HG02938 (cell line): ENCODE measurements around the gene ALOXE3.
"Not testable (repeated sequence)": the region's sequence is repeated elsewhere in the genome, so short reads cannot be mapped to it uniquely, and the experiment has no call there.

Source experiments
- ATAC-seq: cut with Tn5 transposase; IDR thresholded peaks from one replicate; pipeline ENCODE4 v1.9.1; 2021; ENCODE audit warnings: mild to moderate bottlenecking, moderate library complexity; ENCODE audit not compliant: unreplicated experiment

ALOXE3 gene

GRCh38 chr17:8073627-8074484, 44.5 kb downstream of the ALOXE3 start:
- ATAC-seq, result no peak

- no peak for ATAC-seq
These were observed 45.4 kb downstream of the ALOXE3 start for GRCh38 chr17:8072729-8073461.

GRCh38 chr17:8072341-8072728, 46.0 kb downstream of the ALOXE3 start:
- no peak for ATAC-seq

GRCh38 chr17:8071496-8071895, 46.8 kb downstream of the ALOXE3 start:
- no peak for ATAC-seq

- ATAC-seq, result no peak
These were observed 48.8 kb downstream of the ALOXE3 start for GRCh38 chr17:8069587-8069860.

- ATAC-seq, result no peak
These were observed 49.4 kb downstream of the ALOXE3 start for GRCh38 chr17:8068736-8069586.

- ATAC-seq, result no peak
These were observed 50.5 kb downstream of the ALOXE3 start for GRCh38 chr17:8067806-8068205.

GRCh38 chr17:8066841-8067775, 51.2 kb downstream of the ALOXE3 start:
- no peak for ATAC-seq

GRCh38 chr17:8064561-8065019, 53.7 kb downstream of the ALOXE3 start:
- no peak for ATAC-seq

GRCh38 chr17:8063761-8064534, 54.4 kb downstream of the ALOXE3 start:
- no peak for ATAC-seq

GRCh38 chr17:8062807-8063483, 55.4 kb downstream of the ALOXE3 start:
- ATAC-seq, result no peak

GRCh38 chr17:8062435-8062806, 55.9 kb downstream of the ALOXE3 start:
- no peak for ATAC-seq

- ATAC-seq, result not testable (repeated sequence)
These were observed 56.5 kb downstream of the ALOXE3 start for GRCh38 chr17:8061851-8062250.

GRCh38 chr17:8060274-8060673, 58.0 kb downstream of the ALOXE3 start:
- ATAC-seq, result no peak

GRCh38 chr17:8059131-8059530, 59.2 kb downstream of the ALOXE3 start:
- no peak for ATAC-seq

GRCh38 chr17:8057691-8058114, 60.6 kb downstream of the ALOXE3 start:
- no peak for ATAC-seq

- no peak for ATAC-seq
These were observed 61.2 kb downstream of the ALOXE3 start for GRCh38 chr17:8056976-8057625.

GRCh38 chr17:8056232-8056975, 61.9 kb downstream of the ALOXE3 start:
- ATAC-seq, result peak; percentile 61
